Measurements from ENCODE around the gene LAGE3. TPM values are rescaled to one million over a fixed set of nuclear protein-coding genes. Genes with fewer than 3 reads are reported as not detected.

LAGE3 gene
- total and polyA plus RNA-seq, 2 of the 13 experiments (the other 11 are each of a cell fraction or from before 2014, with no cell fraction given): 7.6 to 12.7 TPM

GRCh38 chrX:154428176-154429171, 50.6 kb downstream of the LAGE3 start, which contains the start of gene ATP6AP1 (continued):
- TF ChIP-seq FUBP1 (CRISPR knock-in tag; IDR thresholded peaks at IDR 0.05; ENCODE audit: borderline replicate concordance) (no peak), ZNF383 (CRISPR knock-in tag; IDR thresholded peaks at IDR 0.05; ENCODE audit: borderline replicate concordance) (no peak), CBX1 (IDR thresholded peaks at IDR 0.05; ENCODE audit: low read depth) (peak; percentile 43), RXRA (CRISPR knock-in tag; IDR thresholded peaks at IDR 0.05) (peak; percentile 29; the same call in 1 of the 2 replicates), SMAD3 (CRISPR knock-in tag; IDR thresholded peaks at IDR 0.05) (no peak), HNRNPL (IDR thresholded peaks at IDR 0.05; ENCODE audit: low read depth, low read length) (no peak), ZNF879 (CRISPR knock-in tag; IDR thresholded peaks at IDR 0.05) (no peak), ARID5B (CRISPR knock-in tag; IDR thresholded peaks at IDR 0.05) (peak; percentile 24; the same call in 1 of the 2 replicates), YEATS2 (CRISPR knock-in tag; IDR thresholded peaks at IDR 0.05; ENCODE audit: borderline replicate concordance) (0 out of 2 replicates have a peak, but pooled peaks have one; percentile 36), HNF1B (CRISPR knock-in tag; IDR thresholded peaks at IDR 0.05) (no peak), ZNF142 (CRISPR knock-in tag; IDR thresholded peaks at IDR 0.05) (0 out of 2 replicates have a peak, but pooled peaks have one; percentile 43), ZNF451 (CRISPR knock-in tag; IDR thresholded peaks at IDR 0.05) (no peak)
